Trophoblast cell (in vitro differentiated cells and primary cell): ENCODE results near the gene LPGAT1.
A peak's percentile ranks its signal among the peaks of the same experiment; 100 is the strongest.
"Not testable (repeated sequence)": the region's sequence is repeated elsewhere in the genome, so short reads cannot be mapped to it uniquely, and the experiment has no call there.

Source experiments
- DNase-seq, 2 donors: peaks; one replicate each; pipeline ENCODE4 v3.0.0-alpha.2; 2016
- H2AFZ ChIP-seq: 2 replicates; pipeline ENCODE4 v1.6.1; 2013; ENCODE audit warnings: low read length, moderate library complexity, mild to moderate bottlenecking; ENCODE audit not compliant: insufficient read depth, poor library complexity
- H2AK5ac ChIP-seq: 2 replicates; pipeline ENCODE4 v1.6.1; 2013; ENCODE audit warnings: mild to moderate bottlenecking, low read length
- H2BK120ac ChIP-seq: 2 replicates; pipeline ENCODE4 v1.6.1; 2013; ENCODE audit warnings: low read length, mild to moderate bottlenecking, moderate library complexity; ENCODE audit not compliant: insufficient read depth, poor library complexity
- H2BK12ac ChIP-seq: 2 replicates; pipeline ENCODE4 v1.6.1; 2013; ENCODE audit warnings: mild to moderate bottlenecking, low read length, moderate library complexity
- H2BK5ac ChIP-seq: 2 replicates; pipeline ENCODE4 v1.6.1; 2013; ENCODE audit warnings: low read length, low read depth, moderate library complexity, mild to moderate bottlenecking; ENCODE audit not compliant: poor library complexity
- H3K14ac ChIP-seq: 2 replicates; pipeline ENCODE4 v1.6.1; 2013; ENCODE audit warnings: mild to moderate bottlenecking, low read length
- H3K18ac ChIP-seq: 2 replicates; pipeline ENCODE4 v1.6.1; 2013; ENCODE audit warnings: mild to moderate bottlenecking, low read length
- H3K23ac ChIP-seq: 2 replicates; pipeline ENCODE4 v1.6.1; 2013; ENCODE audit warnings: low read length
- H3K27ac ChIP-seq: 2 replicates; pipeline ENCODE4 v1.5.1; 2013; ENCODE audit warnings: low read depth, mild to moderate bottlenecking, inconsistent platforms, low read length, moderate library complexity
- H3K27me3 ChIP-seq: 2 replicates; pipeline ENCODE4 v1.6.1; 2013; ENCODE audit warnings: inconsistent platforms, mild to moderate bottlenecking, low read length, moderate library complexity; ENCODE audit not compliant: insufficient read depth
- H3K36me3 ChIP-seq, 2 experiments: 1 replicate in 1 of 2; 2 replicates in 1 of 2; pipeline ENCODE4 v1.6.1; 2013; ENCODE audit warnings: low read length in 2 of 2, mild to moderate bottlenecking in 2 of 2, moderate library complexity in 1 of 2; ENCODE audit not compliant: insufficient read depth in 2 of 2, control insufficient read depth in 1 of 2
- H3K4ac ChIP-seq: 2 replicates; pipeline ENCODE4 v1.6.1; 2013; ENCODE audit warnings: low read depth, mild to moderate bottlenecking, low read length, moderate library complexity
- H3K4me1 ChIP-seq, 2 experiments: 1 replicate in 1 of 2; 2 replicates in 1 of 2; pipeline ENCODE4 v1.6.1; 2013; ENCODE audit warnings: low read length in 2 of 2, mild to moderate bottlenecking in 2 of 2, moderate library complexity in 1 of 2; ENCODE audit not compliant: insufficient read depth in 2 of 2, control insufficient read depth in 1 of 2
- H3K4me2 ChIP-seq: 2 replicates; pipeline ENCODE4 v1.6.1; 2013; ENCODE audit warnings: inconsistent platforms, mild to moderate bottlenecking, low read length, moderate library complexity
- H3K4me3 ChIP-seq: 2 replicates; pipeline ENCODE4 v1.5.1; 2013; ENCODE audit warnings: mild to moderate bottlenecking, low read depth, low read length, inconsistent platforms
- H3K79me1 ChIP-seq: one replicate; pipeline ENCODE4 v1.6.1; 2013; ENCODE audit warnings: low read length
- H3K79me2 ChIP-seq: 2 replicates; pipeline ENCODE4 v1.6.1; 2013; ENCODE audit warnings: low read length, mild to moderate bottlenecking; ENCODE audit not compliant: control insufficient read depth, insufficient read depth, poor library complexity
- H3K9ac ChIP-seq: 2 replicates; pipeline ENCODE4 v1.6.1; 2013; ENCODE audit warnings: mild to moderate bottlenecking, low read length
- H3K9me3 ChIP-seq: 2 replicates; pipeline ENCODE4 v1.6.1; 2013; ENCODE audit warnings: low read depth, mild to moderate bottlenecking, control low read depth, inconsistent platforms, low read length; ENCODE audit not compliant: insufficient read depth
- H4K12ac ChIP-seq: 2 replicates; pipeline ENCODE4 v1.6.1; 2013; ENCODE audit warnings: low read depth, mild to moderate bottlenecking, low read length, moderate library complexity
- H4K8ac ChIP-seq: 2 replicates; pipeline ENCODE4 v1.6.1; 2013; ENCODE audit warnings: low read depth, mild to moderate bottlenecking, low read length, moderate library complexity
- H4K91ac ChIP-seq: one replicate; pipeline ENCODE4 v1.6.1; 2013; ENCODE audit warnings: low read depth, mild to moderate bottlenecking, low read length, moderate library complexity
- WGBS: extraction: QIAGEN DNeasy Blood & Tissue Kit; methylation state at CpG from one replicate; pipeline ENCODE4 v1.1.7; 2013; ENCODE audit warnings: missing lambda C conversion rate; ENCODE audit not compliant: insufficient read length, insufficient coverage; ENCODE audit errors: extremely low coverage; 5-methylcytosine and 5-hydroxymethylcytosine counted together

Gene LPGAT1

DNA sequence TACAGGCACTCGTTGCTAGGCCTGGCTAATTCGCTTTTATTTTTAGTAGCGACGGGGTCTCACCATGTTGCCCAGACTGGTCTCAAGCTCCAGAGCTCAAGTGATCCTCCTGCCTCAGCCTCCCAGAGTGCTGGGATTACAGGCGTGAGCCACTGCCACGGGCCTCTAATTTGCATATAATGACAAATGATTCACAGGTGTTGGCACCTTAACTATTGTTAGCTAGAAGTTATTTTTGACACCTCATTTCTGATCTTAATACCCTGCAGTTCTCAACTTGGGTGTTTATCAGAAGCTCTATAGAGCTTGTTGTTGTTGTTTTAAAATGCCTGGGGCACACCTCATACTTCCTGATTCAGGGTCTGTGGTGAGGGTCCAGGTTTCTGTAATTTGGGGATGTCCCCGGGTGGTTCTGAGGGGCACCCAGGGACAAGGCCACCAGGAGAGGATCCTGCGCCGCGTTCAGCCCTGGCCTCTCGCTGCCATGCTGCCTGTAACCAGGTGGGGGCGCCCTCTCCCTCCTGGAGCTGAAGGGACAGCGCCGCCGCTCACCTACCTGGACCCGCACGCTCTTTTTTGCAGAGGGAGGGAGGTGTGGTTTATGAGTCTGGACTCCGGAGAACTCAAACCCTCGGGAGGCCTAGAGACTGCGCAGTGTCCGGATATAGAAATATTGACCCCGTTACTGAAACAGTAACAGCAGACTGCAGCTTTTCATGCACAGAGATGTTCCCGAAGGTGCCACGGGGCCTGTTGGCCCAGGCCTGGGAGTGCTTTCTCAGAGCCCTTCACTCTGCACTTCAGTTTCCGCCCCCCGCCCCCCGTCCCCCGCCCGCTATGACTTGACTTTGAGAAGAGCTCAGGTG is 132.2 kb downstream of the LPGAT1 start:
- H4K8ac ChIP-seq: no peak overlapping the region
- no peak overlapping the region for H4K91ac ChIP-seq
- peaks cover 0 to 5% of the 10 kb centered on the region in 2 experiments for H3K4me1 ChIP-seq
- H3K4me3 ChIP-seq: no peak overlapping the region
- H3K27ac ChIP-seq: no peak overlapping the region
- H2AK5ac ChIP-seq: no peak overlapping the region
- no peak overlapping the region for H2BK12ac ChIP-seq
- no peak overlapping the region for H3K18ac ChIP-seq
- H2BK5ac ChIP-seq: no peak overlapping the region
- H4K12ac ChIP-seq: no peak overlapping the region
- H3K36me3 ChIP-seq: no peaks in the 10 kb centered on the region
- peak; percentile 58 to 83 for DNase-seq
- no CpG with 5 or more reads among the region's 29 CpGs for WGBS
- no peak overlapping the region for H3K4ac ChIP-seq
- H3K79me1 ChIP-seq: no peaks in the 10 kb centered on the region
- H3K23ac ChIP-seq: no peak overlapping the region
- no peaks in the 10 kb centered on the region for H3K79me2 ChIP-seq
- no peaks in the 10 kb centered on the region for H3K27me3 ChIP-seq
- no peak overlapping the region for H2AFZ ChIP-seq
- peaks cover 2% of the 10 kb centered on the region for H3K9me3 ChIP-seq
- no peak overlapping the region for H2BK120ac ChIP-seq
- peak overlapping the region; percentile 61 for H3K4me2 ChIP-seq
- no peak overlapping the region for H3K14ac ChIP-seq
- no peak overlapping the region for H3K9ac ChIP-seq

DNA sequence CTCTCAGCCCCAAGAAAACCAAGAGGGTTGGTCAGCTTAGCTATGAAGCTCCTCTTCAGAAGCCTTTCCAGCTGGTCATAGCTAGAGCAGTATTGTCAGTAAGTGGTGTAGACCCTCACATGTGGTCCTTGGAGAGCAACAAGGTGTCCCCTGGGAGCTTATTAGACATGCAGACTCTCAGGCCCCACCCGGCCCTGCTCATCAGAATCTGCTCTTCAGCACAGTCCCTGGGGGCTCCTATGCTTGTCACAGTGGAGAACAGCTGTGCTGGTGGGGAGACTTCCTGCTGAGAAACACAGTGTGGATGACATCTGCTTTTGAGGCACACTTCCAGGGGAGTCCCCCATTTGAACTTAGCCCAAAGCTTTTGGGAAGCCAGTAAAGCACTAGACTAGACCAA is 133.2 kb downstream of the LPGAT1 start:
- no peak for DNase-seq
- no CpG with 5 or more reads among the region's 1 CpG for WGBS
- no peak overlapping the region for H3K14ac ChIP-seq
- no peak overlapping the region for H4K12ac ChIP-seq
- H4K91ac ChIP-seq: no peak overlapping the region
- H3K9ac ChIP-seq: no peak overlapping the region
- peaks cover 2% of the 10 kb centered on the region for H3K9me3 ChIP-seq
- no peak overlapping the region for H2BK120ac ChIP-seq
- no peaks in the 10 kb centered on the region for H3K27me3 ChIP-seq
- H3K79me1 ChIP-seq: no peaks in the 10 kb centered on the region
- H3K36me3 ChIP-seq: no peaks in the 10 kb centered on the region
- no peak overlapping the region for H3K18ac ChIP-seq
- H3K27ac ChIP-seq: no peak overlapping the region
- H3K4me2 ChIP-seq: no peak overlapping the region
- no peak overlapping the region for H2AFZ ChIP-seq
- H3K4me1 ChIP-seq: peaks cover 0 to 5% of the 10 kb centered on the region in 2 experiments
- H2BK5ac ChIP-seq: no peak overlapping the region
- no peak overlapping the region for H4K8ac ChIP-seq
- H2BK12ac ChIP-seq: no peak overlapping the region
- no peak overlapping the region for H3K23ac ChIP-seq
- no peaks in the 10 kb centered on the region for H3K79me2 ChIP-seq
- H2AK5ac ChIP-seq: no peak overlapping the region
- H3K4ac ChIP-seq: no peak overlapping the region
- no peak overlapping the region for H3K4me3 ChIP-seq

DNA sequence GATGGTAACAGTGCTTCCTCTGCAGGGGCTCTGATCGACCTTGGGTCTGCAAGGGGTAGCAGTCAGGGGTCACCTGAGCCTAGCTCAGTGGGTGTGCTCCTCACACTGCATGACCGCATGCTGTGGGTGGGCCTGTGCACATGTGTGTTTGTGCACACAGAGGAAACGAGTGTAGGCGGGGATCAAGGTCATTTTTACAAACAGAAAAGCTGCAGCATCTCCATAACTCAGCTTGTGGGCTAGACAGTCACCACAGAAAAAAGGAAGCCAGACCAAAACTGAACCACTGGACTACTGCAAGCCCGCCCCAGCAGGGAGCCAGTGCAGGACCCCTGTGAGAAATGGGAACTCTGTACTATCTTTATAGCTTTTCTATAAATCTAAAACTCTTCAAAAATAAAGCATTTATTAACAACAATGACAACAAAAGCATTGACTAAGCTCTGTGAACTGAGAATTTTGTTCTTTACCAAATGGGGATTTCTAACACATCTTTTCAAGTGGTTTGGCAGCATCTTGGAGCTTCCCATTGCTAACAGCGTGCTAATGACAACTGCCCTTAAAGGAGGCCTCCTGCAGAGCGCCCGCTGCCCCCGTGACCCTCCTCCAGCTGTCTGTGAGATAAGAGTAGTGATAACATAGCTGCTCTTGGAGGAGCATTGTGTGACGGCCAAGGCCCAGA is 135.3 kb downstream of the LPGAT1 start:
- no peak overlapping the region for H3K14ac ChIP-seq
- peaks cover 0 to 2% of the 10 kb centered on the region in 2 experiments for H3K4me1 ChIP-seq
- H3K79me1 ChIP-seq: no peaks in the 10 kb centered on the region
- no peak overlapping the region for H2AFZ ChIP-seq
- no peak overlapping the region for H3K4ac ChIP-seq
- no peaks in the 10 kb centered on the region for H3K36me3 ChIP-seq
- no peak overlapping the region for H3K4me2 ChIP-seq
- no peak overlapping the region for H3K23ac ChIP-seq
- H3K4me3 ChIP-seq: no peak overlapping the region
- no peak overlapping the region for H2AK5ac ChIP-seq
- no peak for DNase-seq
- H3K79me2 ChIP-seq: no peaks in the 10 kb centered on the region
- no peaks in the 10 kb centered on the region for H3K27me3 ChIP-seq
- H4K12ac ChIP-seq: no peak overlapping the region
- H3K9ac ChIP-seq: no peak overlapping the region
- no peak overlapping the region for H3K18ac ChIP-seq
- WGBS: no CpG with 5 or more reads among the region's 10 CpGs
- H3K27ac ChIP-seq: no peak overlapping the region
- H2BK120ac ChIP-seq: no peak overlapping the region
- no peak overlapping the region for H2BK5ac ChIP-seq
- no peak overlapping the region for H2BK12ac ChIP-seq
- no peak overlapping the region for H4K8ac ChIP-seq
- H3K9me3 ChIP-seq: peaks cover 2% of the 10 kb centered on the region
- H4K91ac ChIP-seq: no peak overlapping the region

DNA sequence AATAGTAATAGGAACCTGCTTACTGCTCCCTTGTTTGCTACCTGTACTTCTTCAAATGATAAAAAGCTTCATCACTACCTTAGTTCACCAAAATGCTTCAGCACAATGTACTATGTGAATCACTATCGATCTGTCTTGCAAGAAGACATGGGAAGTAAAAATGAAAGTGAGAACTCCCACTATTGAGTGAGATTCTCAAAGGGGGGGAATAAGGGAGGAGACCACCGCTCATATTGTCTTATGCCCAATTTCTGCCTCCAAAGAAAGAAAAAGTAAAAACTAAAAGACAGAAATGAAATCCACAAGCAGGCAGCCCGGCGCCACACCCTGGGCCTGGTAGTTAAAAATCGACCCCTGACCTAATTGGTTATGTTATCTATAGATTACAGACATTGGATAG is 136.7 kb downstream of the LPGAT1 start:
- WGBS: no CpG with 5 or more reads among the region's 5 CpGs
- not testable (repeated sequence) for H3K9ac ChIP-seq, H2BK12ac ChIP-seq, H3K14ac ChIP-seq, H3K79me1 ChIP-seq, DNase-seq, H3K9me3 ChIP-seq, H4K8ac ChIP-seq, H3K4me1 ChIP-seq, H3K79me2 ChIP-seq, H2BK120ac ChIP-seq, H3K18ac ChIP-seq, H3K4me2 ChIP-seq, H4K91ac ChIP-seq, H2BK5ac ChIP-seq, H2AK5ac ChIP-seq, H3K4me3 ChIP-seq, H3K27ac ChIP-seq, H3K36me3 ChIP-seq, H4K12ac ChIP-seq, H2AFZ ChIP-seq, H3K23ac ChIP-seq, H3K27me3 ChIP-seq, H3K4ac ChIP-seq
